Measurements from ENCODE around the gene FIGNL1. TPM values are rescaled to one million over a fixed set of nuclear protein-coding genes. Genes with fewer than 3 reads are reported as not detected.
A peak's percentile ranks its signal among the peaks of the same experiment; 100 is the strongest.
"Not testable (repeated sequence)": the region's sequence is repeated elsewhere in the genome, so short reads cannot be mapped to it uniquely, and the experiment has no call there.

FIGNL1 gene
- total RNA-seq, 1 donor from 2014 or later = 3.4 TPM

GRCh38 chr7:50474382-50475160, 24.4 kb upstream of the FIGNL1 start:
- no peak for DNase-seq
- ATAC-seq (ENCODE audit: poor library complexity) = no peak

DNA sequence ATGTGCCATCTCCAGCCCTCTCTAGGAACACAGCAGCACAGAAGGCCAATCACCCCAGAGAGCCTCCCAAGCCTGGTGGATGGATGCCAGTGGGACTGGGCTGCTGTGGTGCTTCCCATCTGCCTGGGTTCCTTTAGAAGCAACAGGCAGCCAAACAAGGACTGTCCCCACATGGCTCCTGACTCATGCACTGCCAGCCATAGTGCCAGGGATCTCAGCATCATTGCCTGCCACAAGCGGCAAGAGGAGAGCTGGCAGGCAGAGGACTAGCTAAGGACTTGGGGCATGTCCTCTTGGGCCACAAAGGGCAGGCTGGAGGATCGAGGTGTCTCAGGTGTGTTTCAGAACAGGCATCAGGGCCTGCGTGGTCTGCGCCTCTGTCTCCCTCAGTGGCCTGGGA, 23.4 kb upstream of the FIGNL1 start:
- ATAC-seq (ENCODE audit: poor library complexity) (no peak), DNase-seq (no peak)
- intact Hi-C loops (cut with DNase I) = loop anchor here (10.0 kb wide), 1 partner anchor 591 kb away; no protein-coding TSS in a partner anchor

More at GRCh38 chr7:50474382-50475160, 24.4 kb upstream of the FIGNL1 start:
- intact Hi-C loops (cut with DNase I) = loop anchor here (10.0 kb wide), 1 partner anchor 590 kb away; no protein-coding TSS in a partner anchor

DNA sequence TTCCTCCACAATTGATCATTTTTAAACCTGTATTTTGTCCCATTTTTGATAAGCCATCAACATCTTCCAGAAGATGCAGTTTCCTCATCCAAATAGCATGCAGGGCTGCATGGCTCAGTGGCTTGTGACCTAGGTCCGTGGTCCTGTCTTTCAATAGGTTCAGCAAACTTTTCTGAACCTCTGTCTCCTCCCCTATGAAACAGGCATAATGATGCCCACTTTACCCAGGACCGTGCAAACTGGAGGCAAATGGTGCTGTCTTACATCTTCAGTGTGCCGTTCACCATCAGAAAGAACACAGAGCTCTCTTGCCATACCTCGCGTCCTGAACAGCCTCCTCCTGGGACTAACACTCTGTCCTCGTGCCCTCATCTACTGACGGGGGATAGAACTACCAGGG, 22.3 kb upstream of the FIGNL1 start:
- ATAC-seq (ENCODE audit: poor library complexity) = no peak
- intact Hi-C loops (cut with DNase I) = loop anchor here (10.0 kb wide), 1 partner anchor 592 kb away; no protein-coding TSS in a partner anchor
- no peak for DNase-seq

DNA sequence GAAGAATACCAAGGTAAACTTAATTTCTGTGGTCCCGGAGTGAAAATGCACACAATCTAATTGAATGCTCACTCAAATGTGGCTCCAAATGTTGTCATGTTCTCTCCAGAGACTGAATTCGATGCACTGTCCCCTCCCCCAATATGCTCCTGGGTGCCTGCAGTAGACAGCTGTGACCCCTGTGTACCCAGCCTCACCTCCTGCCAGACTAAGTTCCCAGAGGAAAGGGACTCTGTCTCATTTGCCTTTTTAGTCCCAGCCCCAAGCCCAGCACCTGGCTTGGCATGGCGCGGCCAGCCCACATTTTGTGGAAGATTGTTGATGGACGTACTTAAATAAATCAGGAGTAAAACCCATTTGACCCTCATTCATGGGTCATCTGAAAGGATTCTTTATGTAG, 21.8 kb upstream of the FIGNL1 start:
- DNase-seq (no peak), ATAC-seq (ENCODE audit: poor library complexity) (no peak)
- intact Hi-C loops (cut with DNase I) = loop anchor here (10.0 kb wide), 1 partner anchor 593 kb away; no protein-coding TSS in a partner anchor

- ATAC-seq (ENCODE audit: poor library complexity) = no peak
- intact Hi-C loops (cut with DNase I) = loop anchor here (10.0 kb wide), 1 partner anchor 594 kb away; no protein-coding TSS in a partner anchor
- no peak for DNase-seq
Observed at GRCh38 chr7:50470250-50471163, 20.4 kb upstream of the FIGNL1 start.

- intact Hi-C loops (cut with DNase I) = loop anchor here (5.0 to 10.0 kb wide), 3 partner anchors 126 to 693 kb away; no protein-coding TSS in a partner anchor
- ATAC-seq (ENCODE audit: poor library complexity) (no peak), DNase-seq (no peak)
Observed at GRCh38 chr7:50469181-50469580, 19.0 kb upstream of the FIGNL1 start.

DNA sequence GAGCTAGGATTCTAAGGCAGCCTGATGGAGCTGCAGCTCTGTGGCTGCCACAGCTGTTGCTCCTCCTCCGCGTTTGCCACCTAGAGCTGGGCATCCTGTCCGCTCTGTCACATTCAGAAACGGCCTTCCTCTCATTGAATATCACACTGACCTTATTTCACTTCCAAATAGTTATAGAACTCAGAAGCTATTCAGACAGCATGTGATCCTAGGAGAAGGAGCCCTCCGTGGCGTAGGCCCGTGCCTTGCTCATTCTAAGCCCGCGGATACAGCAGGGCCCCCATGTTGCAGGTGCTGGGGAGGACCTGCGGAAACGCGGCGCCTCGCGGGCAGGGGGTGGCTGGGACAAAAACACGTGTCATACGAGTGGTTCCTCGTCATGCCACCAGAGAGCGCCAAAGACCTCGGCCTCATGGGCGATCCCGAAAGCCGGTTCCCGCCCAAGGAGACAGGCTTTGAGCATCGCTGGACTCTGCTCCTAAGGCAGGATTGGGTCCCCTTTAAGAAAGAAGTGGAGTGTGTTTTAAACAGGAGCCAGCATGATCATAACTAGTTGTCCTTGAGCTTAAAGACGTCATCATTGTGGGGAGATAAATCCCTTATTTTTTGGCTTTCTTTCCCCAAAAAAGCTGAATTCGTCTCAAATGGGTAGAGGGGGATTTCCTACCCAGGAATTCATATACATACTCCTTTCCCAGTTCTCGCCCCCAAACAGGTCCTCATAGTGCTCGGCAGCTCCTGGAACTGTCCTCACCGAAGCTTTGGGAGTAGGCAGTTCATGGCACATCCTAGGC, 17.9 kb upstream of the FIGNL1 start:
- intact Hi-C loops (cut with DNase I) = loop anchor here (5.0 to 10.0 kb wide), 3 partner anchors 127 to 694 kb away; no protein-coding TSS in a partner anchor
- DNase-seq (peak; percentile 88), ATAC-seq (ENCODE audit: poor library complexity) (peak; percentile 97)

GRCh38 chr7:50466815-50467585, 16.9 kb upstream of the FIGNL1 start:
- intact Hi-C loops (cut with DNase I) = loop anchor here (5.0 to 10.0 kb wide), 3 partner anchors 128 to 695 kb away; no protein-coding TSS in a partner anchor
- ATAC-seq (ENCODE audit: poor library complexity) = no peak
- DNase-seq = no peak

- ATAC-seq (ENCODE audit: poor library complexity) (no peak), DNase-seq (no peak)
- intact Hi-C loops (cut with DNase I) = loop anchor here (10.0 kb wide), 1 partner anchor 132 kb away; no protein-coding TSS in a partner anchor
Observed at GRCh38 chr7:50463035-50463434, 12.9 kb upstream of the FIGNL1 start.

DNA sequence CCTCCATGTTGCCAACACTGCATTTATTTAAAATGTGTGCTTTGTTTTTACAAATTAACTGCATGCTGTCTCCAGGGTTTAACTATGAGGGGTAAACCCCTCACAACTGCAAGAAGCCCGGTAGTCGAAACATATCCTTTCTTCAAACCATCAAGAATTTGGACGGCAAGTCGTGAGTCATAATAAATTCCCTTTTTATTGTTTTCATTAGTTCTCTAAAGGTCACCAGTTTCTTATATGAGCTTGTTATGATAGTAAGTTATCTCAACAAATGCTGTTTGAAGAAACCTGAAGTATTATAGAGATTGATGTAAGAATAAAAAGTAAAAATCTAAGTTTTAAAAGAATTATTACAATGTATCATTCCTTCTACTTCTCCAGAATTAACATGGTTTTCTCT, 12.2 kb upstream of the FIGNL1 start:
- intact Hi-C loops (cut with DNase I) = loop anchor here (10.0 kb wide), 1 partner anchor 132 kb away; no protein-coding TSS in a partner anchor
- DNase-seq (no peak), ATAC-seq (ENCODE audit: poor library complexity) (no peak)

GRCh38 chr7:50461695-50462094, 11.5 kb upstream of the FIGNL1 start:
- no peak for ATAC-seq (ENCODE audit: poor library complexity)
- DNase-seq = no peak
- intact Hi-C loops (cut with DNase I) = loop anchor here (10.0 kb wide), 1 partner anchor 133 kb away; no protein-coding TSS in a partner anchor

- intact Hi-C loops (cut with DNase I); DNase-seq; ATAC-seq (ENCODE audit: poor library complexity): not testable (repeated sequence)
Observed at GRCh38 chr7:50459183-50459582, 9.0 kb upstream of the FIGNL1 start.

GRCh38 chr7:50458651-50459050, 8.5 kb upstream of the FIGNL1 start:
- intact Hi-C loops (cut with DNase I); ATAC-seq (ENCODE audit: poor library complexity); DNase-seq: not testable (repeated sequence)

- DNase-seq = no peak
- intact Hi-C loops (cut with DNase I) = no loop called here
- ATAC-seq (ENCODE audit: poor library complexity) = no peak
Observed at GRCh38 chr7:50456371-50457123, 6.4 kb upstream of the FIGNL1 start.

- no peak for DNase-seq
- no peak for ATAC-seq (ENCODE audit: poor library complexity)
- intact Hi-C loops (cut with DNase I) = no loop called here
Observed at GRCh38 chr7:50455658-50456057, 5.5 kb upstream of the FIGNL1 start.

- intact Hi-C loops (cut with DNase I) = no loop called here
- DNase-seq (no peak), ATAC-seq (ENCODE audit: poor library complexity) (no peak)
Observed at GRCh38 chr7:50454968-50455367, 4.8 kb upstream of the FIGNL1 start.

GRCh38 chr7:50450590-50451032, 461 bp upstream of the FIGNL1 start:
- ATAC-seq (ENCODE audit: poor library complexity) = peak; percentile 51
- peak; percentile 47 for DNase-seq
- intact Hi-C loops (cut with DNase I) = no loop called here

All from Right ventricle myocardium superior (tissue), 1 donor.